HuH-7 (cell line): ENCODE data around the gene KCNK4.
"Not testable (repeated sequence)": the region's sequence is repeated elsewhere in the genome, so short reads cannot be mapped to it uniquely, and the experiment has no call there.

ENCODE experiments used
- DNase-seq: peaks from one replicate; pipeline ENCODE4 v3.0.0; 2011; ENCODE audit warnings: low spot score

Gene KCNK4

DNA sequence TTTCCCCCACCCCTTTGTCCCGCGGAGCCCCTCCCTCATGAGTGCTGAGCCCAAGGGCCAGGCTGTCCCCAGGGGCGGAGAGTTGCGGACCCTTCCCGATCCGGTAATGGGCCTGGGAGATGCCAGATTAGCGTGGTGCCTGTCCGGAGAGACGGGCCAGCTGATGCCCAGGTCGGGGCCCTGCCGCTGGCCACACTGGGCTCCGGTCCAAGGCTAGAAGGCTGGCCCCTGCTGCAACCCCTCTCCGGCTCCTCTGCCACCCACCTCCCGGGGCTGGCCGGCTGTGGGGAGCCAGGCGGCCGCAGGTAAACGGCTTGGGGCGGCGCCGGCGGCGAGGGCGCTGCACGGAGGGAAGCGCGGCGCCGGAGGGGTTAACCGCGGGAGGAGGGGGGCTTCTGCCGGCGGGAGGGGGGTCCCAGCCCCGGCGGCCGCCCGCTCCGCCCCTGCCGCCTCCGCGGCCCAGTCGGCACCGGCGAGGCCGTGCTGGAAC lies at the start of gene KCNK4:
TSS of gene KCNK4 (plus strand) at position 41 of the 490 bp plus-strand sequence. CDS start 1,717 bp downstream, outside the sequence.
- DNase-seq: no peak

DNA sequence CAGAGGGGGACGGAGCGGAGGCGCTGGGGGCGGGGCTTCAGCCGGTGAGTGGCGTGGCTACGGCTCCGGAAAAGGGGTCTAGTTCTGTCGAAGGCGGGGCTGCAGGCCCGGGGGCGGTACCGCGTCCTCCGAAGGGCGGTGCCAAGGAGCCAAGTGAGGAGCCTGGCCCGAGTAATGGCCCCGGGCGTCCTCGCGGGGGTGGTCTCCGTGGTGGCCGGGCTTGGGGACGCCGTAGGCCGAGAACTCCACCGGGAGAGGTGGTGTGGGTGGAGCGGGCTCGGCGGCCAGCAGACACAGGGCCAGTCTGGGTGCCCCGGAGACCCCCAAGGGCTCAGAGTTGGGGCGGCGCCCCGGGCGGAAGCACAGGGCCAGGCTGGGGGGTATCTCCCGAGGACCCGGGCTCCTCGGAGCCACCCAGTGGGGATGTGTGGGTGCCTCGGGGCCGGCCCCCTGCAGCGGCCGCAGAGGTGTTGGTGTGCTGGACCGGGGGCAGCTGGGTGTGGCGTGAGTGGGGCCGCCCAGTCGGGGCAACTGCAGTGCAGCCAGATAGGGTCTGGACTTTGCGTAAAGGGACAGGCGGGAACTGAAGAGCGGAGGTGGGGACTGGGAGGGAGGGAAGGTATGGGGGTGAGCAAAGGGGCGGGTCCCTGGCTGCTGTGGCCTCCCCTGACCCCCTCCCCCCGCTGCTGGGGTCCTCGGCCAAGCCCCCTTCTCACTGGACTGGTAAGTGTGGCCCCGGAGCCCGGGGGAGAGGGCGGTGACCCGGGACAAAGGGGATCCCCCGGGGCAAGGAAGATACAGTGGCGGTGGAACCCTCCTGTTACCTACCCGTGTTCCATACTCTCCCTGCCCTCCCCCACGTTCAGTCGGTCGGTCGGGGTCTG lies 49.4 kb upstream of the KCNK4 start:
- no peak for DNase-seq

DNA sequence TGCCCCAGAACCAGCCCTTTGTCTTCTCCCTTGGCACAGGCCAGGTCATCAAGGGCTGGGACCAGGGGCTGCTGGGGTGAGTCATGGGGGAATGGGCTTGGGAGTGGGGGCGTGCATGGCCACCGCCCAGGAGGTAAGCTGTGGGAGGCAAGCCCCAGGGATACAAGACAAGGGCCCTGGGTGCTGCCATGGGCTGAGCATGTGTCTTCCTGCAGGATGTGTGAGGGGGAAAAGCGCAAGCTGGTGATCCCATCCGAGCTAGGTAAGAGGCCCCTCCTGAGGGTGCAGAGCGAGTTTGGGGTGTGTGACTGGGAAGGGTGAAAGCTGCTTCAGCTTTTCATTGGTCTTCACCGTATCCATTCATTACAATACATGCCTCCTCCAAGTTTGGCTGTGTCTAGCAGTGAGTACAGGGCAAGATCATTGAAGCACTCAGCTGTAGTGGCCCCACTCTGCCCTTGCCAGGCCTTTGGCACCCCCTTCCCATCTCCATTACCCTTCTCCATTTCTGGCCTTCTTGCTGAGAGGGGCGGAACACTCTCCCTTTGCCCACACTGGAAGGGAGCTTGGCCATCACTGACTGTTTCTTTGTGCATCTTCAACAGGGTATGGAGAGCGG lies 47.8 kb upstream of the KCNK4 start:
- no peak for DNase-seq

DNA sequence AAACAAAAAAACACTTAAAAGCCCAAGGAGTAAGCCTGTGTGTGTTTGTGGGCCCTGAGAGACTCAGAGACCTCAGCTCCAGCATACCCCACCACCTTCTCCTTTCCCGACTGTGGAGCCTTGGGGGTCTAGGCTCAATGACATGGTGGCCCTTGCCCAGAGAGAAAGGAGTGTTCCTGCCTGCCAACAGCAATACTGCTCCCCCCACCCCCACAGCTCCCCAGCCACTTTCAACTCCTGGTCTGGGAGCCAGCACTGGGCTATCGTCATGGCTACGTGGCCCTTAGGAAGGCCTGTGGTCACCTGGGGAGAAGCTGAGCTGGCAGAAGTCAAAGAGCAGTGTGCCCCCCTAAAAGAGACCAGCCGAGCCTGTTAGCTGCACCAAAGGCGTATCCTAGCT lies 47.0 kb upstream of the KCNK4 start:
- no peak for DNase-seq

DNA sequence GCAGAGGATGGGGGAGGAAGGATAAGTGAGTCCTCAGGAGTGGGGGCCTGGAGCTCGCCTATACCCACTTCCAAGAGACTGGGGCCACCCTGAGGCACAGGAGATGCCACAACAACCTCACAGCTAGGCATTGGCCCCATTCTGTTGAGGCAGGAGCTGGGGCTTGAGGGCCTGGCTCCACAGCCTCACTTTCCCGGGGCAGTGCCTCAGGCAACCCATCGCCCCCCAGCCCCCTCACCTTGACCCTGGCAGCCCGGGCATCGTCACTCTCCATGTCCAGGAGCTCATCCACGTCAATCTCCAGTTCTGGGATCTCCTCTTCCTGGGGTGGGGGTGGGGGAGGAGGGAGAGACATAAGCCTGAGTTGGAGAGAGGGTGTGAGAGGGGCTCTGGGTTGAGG lies 46.1 kb upstream of the KCNK4 start:
- DNase-seq: no peak

DNA sequence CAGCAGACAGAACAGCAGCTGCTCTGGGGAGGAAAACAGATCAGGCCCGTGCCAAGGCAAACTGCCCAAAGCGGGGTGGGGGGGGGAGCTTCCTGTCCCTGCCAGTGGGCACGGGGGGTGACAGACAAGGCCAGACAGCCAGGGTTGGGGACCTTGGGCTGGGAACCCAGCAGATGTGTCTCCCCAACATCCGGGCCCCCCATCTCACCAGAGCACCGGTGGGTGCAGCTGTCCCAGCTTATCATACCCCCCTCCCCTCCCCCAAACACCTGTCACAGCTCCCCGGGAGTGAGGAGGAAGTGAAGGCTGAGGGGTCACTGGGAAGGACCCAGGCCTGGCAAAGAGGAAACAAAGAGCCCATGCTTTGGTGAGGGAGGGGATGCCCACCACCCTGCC lies 45.7 kb upstream of the KCNK4 start:
- DNase-seq: no peak

DNA sequence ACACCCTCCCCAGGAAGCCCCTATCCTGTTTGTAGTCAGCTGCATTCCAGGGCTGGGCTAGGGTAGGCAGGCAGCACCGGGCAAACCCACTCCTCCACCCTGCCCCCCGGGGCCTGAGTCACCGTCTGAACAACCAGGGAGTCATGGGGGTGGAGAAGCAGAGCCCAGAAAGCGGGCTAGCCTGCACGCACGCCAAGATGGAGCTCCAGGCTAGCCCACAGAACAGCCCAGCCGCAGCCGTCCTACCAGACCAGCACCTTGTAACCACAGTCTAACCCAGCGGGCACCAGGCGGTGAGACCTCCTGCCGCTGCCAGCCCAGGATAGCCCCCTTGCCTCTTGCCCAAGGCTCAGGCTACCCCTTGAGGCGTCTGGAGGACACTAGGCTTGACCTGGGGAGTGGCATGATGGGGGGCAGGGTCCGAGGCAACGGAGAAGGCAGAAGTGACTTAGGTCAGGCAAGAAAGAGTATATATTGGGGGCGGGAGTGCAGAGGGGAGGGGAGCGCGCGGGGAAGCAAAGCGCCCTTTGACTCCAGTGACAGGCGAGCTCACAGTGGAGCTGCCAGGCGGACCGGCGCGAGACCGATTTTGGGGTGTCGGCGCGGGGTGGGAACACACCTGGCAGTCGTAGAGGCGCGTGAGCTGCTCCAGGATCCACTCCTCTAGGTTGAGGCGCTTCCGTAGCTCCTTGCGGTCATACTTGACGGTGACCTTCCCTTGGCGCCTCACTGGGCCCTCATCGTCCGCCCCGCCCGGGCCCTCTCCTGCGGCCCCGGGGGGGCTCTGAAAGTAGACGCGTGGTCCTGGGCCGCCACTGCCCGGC lies 45.1 kb upstream of the KCNK4 start:
- DNase-seq: no peak

DNA sequence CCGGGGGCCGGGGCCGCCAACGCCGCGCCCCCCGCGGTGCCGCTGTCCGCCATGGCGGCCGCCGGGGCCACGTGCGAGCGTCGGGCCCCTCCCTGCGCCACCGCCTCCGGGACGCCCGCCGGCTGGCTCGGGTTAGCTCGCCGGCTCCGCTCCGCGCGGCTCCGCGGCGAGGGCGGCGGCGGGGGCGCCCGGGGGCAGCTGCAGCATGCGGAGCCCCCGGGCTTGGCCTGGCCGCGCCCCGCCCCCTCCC lies 44.6 kb upstream of the KCNK4 start:
- not testable (repeated sequence) for DNase-seq

DNA sequence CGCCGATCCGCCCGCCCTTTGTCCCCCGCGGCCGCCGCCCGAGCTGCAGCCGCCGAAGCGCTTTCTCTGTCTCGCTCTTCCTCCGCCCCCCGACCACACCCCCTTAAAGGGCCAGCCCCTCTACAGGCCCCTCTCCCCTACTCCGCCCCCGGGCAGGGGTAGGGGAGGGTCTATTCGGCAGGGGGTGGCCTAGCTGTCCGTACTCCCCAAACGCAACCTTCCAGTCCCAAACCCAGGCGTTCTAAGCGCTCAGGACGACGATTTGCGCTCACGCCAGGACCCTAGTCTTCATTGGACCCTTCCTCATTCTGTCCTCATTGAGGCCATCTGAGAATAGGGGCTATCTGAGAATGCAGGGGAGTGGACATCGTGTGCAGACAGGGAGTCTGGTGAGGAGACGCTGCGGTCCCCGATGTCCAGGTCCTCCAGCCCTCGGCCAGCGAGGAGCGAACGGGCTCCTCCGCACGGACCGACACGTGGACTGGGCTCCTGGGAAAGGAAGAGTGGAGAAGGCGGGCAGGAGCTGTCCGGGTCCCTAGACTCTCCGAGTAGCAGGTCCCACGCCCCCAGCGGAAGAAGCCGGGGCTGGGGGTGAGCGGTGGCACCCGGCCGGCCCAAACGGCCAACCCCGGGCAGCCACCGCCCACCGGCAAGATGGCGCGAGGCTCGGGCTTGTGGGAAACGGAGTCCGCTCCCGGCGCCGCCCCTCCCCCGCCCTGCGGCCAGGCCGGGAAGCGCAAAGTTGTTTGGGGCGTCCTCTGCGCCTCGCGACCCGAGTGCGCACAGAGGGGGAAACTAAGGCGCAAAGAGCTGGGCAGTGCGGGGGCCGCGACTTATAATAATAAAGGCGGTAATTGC lies 44.0 kb upstream of the KCNK4 start, which contains the start of gene PPP1R14B:
TSS of gene PPP1R14B (minus strand) at position 73 of the 858 bp plus-strand sequence. CDS start 270 bp downstream, outside the sequence.
- peak; percentile 83 for DNase-seq

DNA sequence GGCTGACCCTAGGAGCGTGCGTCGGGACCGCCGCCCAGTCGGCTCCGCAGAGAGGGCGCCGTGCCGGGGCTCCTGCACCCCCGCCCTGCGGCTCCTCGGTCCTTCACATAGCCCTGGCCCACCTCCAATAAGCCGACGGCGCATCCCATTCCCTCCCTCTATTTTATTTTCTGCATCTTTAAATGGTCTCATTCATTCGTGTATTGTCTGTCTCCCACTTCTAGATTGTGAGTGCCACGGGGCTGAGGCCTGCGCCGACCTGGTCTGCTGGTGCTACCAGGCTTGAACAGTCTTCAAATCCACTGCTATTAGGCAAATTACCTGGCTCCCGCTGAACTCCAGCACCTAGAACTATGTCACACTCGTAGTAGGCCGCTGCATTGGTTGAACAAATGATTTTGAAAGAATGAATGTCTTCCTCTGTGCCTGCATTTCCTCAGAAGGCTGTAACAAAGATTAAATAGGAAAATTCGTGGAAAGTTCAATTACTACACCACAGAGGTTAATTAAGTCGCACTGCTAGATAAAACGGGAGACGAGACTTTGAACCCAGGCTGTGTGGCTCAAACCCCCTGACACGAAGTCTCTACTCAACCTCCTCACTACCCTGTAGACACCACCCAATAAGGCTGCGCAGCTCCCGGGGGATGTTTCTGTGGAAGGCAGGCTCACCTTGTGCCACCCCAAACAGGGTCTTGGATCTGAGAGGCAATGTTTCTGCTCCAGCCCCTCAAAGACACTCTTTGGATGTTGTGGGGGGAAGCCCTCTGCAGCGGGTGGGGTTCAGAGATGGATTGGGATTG lies 43.2 kb upstream of the KCNK4 start:
- no peak for DNase-seq

DNA sequence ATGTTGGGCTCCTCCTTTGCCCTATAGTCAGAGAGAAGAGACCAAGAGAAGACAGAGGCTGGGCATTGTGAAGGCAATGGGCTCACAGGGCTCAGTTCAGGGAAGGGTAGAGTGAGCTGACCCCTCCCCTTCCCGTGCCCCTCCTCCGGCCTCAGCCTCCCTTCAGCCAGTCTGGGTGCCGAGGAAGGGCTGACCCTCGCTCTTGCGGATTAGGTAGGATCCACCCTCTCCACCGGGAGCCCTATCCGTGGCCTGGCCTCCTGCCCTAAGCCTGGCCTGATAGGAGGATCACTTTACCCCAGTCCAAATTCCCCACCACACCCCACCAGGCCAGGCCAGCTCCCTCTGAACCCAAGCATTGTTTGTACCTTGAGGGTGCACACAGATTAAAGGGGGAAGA lies 42.5 kb upstream of the KCNK4 start:
- no peak for DNase-seq

DNA sequence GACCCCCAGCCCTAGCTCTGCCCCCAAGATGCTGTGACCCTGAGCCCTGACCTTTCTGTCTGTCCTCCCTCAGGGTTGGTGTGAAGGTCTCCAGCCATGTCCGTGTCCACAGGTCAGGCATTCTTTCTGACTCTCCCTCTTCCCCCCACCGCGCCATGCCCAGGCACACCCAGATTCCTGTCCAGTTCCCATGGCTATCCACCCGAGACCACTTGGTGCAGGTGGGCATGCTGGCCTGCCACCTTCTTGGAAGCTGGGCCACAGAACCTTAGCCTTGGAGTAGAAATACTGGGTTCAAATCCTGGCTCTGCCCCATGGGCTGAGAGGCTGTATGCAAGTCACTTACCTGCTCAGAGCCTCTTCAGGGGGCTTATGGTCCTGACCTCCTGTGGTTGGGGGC lies 42.1 kb upstream of the KCNK4 start:
- DNase-seq: no peak

DNA sequence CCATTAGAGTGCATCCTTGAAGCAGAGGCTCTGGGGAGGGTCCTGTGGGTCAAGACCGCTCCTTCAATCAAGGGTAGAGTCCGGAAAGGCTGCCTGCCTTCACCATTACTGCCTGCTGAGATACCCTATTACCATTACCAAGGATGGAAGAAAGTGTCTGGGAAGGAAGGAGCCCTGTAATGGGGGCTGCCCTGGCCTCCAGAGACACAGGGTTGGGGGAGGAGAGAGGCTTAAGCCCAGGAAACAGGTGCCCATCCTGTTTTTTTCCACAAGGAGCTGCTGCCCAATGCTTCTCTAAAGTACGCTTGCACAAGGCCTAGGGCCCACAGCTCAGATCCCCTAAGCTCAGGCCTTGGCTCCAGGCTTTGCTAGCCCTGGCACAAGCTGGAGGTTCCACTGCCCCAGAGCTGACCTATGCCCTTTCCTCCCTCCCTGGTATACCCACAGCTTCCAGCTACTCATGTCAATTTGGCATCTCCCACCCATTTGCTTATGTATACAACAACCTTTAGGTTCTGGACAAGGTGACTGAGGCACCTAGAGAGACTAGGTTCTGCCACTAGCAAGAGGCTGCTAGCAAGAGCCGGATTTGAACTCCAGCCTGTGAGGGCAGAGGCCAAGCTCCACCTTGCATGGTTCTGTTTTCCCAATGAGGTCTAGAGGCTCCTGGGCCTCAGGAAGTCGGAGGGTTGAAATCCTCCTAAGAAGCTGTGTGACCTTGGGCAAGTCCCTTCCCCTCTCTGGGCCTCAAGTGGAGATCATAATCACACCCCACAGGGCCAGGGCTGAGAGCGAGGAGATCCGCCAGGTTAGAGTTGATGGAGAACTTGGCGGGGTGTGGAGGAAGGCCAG lies 41.3 kb upstream of the KCNK4 start:
- DNase-seq: no peak

DNA sequence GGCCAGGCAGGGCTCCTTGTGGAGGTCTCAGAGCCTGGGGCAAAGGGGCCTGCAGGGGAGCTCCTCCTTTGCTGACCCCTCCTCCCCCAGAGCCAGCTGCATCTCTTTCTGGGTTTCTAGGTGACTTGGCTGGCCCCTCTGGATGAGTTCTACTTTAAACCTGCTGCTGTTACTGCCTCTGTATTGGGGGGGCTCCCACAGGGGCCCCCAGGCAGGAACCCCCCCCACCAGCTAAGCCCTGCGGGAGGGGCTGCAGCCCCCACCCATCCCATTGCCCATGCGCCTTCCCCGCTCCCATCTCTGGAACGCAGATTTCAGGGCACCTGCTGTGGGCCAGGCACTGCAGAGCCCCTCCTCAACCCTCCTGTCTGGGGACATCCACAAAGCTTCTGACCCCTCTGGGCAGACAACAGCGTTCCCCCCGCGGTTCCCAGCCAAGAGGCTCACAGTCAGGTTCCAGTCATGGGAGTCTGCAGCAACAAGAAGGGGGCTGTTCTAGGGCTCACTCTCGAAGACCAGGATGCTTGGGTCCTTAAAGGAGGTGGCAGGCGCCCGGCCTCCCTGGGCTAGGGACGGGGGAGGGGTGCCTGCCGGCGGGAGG lies 40.6 kb upstream of the KCNK4 start:
- DNase-seq: no peak

DNA sequence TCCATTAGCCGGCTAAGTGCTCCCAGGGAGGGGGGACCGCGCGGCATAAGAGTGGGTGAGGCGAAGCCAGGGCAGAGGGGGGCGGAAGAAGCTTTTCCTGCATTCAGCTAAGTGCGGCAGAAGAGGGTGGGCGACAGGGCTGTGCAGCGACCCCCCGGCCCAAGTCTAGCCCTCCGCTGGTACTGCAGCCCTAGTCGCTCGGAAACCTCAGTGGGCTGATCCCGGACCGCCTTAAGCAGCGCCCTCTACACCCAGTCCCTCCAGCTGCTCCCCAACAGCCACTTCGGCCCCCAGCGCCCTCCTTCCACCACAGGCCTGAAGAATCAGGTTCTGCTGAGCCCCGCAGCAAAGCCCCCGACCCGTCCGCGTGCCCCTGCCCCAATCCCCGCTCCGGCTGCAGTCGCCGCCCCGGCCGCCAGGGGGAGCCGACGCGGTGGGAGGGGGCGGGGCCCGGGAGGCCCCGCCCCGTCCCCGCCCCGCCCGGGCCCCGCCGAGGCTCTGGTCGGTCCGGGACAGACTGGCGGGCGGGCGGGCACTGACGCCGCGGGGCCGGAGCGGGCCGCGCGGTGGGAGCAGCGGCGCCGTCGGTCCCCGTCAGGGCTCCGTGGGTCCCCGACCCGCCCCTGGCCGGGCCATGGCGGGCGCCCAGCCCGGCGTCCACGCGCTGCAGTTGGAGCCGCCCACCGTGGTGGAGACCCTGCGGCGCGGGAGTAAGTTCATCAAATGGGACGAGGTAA lies 39.9 kb upstream of the KCNK4 start, which contains the start of gene PLCB3:
TSS of gene PLCB3 (plus strand) at position 515 of the 737 bp plus-strand sequence. CDS start at position 635, 120 bp downstream.
- peak; percentile 70 for DNase-seq

DNA sequence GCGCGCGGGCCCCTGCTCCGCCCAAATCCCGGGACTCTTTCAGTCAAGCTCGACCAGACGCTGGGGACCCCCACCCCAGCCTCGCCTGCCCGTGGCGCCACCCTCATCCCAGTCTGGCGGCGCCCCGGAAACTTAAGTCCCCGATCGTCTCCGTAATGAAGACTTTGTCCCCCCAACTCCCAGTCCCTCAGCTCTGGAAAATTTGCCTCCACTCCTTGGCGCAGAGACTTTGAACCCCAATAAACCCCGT lies 39.4 kb upstream of the KCNK4 start:
- DNase-seq: no peak

DNA sequence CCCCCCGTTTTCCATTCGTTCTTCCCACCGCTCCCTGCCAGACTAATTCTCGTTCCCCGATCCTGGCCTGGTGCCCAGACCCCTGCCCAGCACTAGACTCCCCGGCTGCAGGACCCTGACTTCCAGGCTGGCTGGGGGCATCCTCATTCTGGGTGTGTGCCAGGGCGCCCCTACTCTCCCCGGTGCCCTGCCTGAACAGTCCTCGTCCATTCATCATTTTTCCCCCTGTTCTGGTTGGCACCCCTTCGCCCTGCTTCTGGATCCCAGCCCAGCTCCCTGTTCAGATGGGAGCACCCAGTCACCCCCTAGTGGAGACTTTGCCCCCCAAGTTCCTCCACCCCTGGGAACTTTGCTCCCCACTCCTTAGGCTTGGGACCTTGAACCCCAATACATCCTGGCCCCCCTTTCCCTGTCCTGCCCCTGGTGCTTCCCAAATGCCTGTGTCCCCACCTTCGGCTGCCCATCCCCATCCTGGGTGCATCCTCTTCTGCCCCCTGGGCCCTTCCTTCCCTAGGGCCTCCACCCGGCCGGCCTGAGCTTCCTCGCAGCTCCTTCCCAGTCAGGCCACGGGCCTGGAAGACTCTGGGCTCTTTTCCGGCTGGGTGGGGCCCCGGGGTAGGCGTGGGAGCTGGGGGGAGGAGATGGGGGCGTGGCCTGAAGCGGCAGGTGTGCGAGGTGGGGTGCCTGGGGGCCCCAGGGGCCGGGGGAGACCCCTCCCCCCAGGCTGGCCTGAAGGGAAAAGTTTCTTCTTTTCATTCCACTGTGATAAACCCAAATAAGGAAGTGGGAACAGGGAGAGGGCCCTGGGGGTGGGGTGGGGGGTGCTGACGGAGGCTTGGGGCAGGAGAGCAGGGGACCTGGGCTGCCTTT lies 38.9 kb upstream of the KCNK4 start:
- DNase-seq: no peak

DNA sequence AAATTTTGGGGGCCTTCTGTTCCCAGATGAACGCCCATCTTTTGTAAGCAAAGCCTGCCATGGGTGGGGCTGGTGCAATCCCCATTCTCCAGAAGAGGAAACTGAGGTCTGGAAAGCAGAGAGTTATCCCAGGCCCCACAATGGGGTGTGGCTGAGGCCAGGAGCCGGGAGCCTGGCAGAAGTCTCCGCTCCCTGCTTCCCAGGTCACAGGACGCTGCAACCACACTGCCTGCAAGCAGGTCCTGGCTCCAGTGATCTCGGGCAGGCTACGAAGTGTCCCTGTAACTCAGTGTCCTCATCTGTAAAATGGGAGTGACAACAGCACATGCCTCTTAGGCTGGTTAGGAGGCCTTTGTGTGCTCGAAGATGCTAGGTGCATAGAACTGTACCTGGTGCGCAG lies 38.1 kb upstream of the KCNK4 start:
- DNase-seq: no peak
